Gastrocnemius medialis (tissue), 4 donors: ENCODE data around the gene USH2A.

Experiments used
- POLR2A ChIP-seq, 2 donors: fragments of 450-650 bp; IDR thresholded peaks; one replicate each; pipeline ENCODE4 v1.6.1; 2017; ENCODE audit warnings: antibody characterized with exemption in 2 of 2, mild to moderate bottlenecking in 2 of 2, moderate library complexity in 2 of 2
- TF ChIP-seq, protein P1 (sequence below), 5 experiments: fragments of 450-650 bp in 3 of 5; fragments of 200-600 bp in 2 of 5; sonication (generic) in 2 of 5; IDR thresholded peaks in 4 of 5; conservative IDR thresholded peaks in 1 of 5; 1 replicate in 4 of 5; 2 replicates in 1 of 5; pipeline ENCODE4 v1.5.1; 2016 to 2019; ENCODE audit warnings: antibody characterized with exemption in 5 of 5, mild to moderate bottlenecking in 3 of 5, moderate library complexity in 3 of 5

DNA sequence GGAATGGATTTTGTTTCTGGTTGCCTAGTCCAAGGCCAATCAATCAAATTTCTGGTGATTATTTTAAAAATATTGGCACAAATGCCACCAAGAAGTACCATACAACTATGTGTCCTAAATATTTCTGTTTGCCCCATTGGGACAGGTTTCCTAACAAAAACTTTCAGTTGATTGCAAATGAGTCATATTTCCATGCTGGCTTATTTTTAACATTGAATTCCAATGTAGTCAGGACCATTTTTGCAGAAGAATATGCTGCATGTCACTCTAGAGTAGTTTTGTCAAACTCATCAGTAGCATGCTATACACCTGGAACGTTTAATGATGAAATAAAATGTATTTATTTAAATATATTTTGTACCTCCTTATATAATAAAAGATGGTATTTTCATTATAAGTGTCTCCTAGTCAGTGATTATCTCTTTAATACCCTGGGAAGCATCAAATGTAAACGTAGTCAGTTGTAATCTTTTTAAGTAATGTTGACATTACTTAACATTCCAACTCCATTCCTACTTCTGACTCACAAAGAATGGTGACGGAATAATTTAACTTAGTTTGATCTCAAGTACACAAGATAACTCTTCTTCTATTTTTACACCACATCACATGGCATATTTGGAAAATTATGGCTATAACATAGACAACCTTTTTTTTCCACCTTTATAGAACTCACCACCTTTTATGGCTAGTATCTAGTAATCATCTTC is 39.0 kb upstream of the USH2A start:
- TF ChIP-seq, protein P1, sequence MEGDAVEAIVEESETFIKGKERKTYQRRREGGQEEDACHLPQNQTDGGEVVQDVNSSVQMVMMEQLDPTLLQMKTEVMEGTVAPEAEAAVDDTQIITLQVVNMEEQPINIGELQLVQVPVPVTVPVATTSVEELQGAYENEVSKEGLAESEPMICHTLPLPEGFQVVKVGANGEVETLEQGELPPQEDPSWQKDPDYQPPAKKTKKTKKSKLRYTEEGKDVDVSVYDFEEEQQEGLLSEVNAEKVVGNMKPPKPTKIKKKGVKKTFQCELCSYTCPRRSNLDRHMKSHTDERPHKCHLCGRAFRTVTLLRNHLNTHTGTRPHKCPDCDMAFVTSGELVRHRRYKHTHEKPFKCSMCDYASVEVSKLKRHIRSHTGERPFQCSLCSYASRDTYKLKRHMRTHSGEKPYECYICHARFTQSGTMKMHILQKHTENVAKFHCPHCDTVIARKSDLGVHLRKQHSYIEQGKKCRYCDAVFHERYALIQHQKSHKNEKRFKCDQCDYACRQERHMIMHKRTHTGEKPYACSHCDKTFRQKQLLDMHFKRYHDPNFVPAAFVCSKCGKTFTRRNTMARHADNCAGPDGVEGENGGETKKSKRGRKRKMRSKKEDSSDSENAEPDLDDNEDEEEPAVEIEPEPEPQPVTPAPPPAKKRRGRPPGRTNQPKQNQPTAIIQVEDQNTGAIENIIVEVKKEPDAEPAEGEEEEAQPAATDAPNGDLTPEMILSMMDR (IDR thresholded peaks at IDR 0.05 in 4 of 5, conservative IDR thresholded peaks at IDR 0.05 in 1 of 5), result no peak
- TF ChIP-seq POLR2A (IDR thresholded peaks at IDR 0.05), result no peak
